Measurements from ENCODE around the gene PLA2G4D. TPM values are rescaled to one million over a fixed set of nuclear protein-coding genes. Genes with fewer than 3 reads are reported as not detected.

PLA2G4D gene
- total RNA-seq, 1 donor from 2014 or later = not detected

DNA sequence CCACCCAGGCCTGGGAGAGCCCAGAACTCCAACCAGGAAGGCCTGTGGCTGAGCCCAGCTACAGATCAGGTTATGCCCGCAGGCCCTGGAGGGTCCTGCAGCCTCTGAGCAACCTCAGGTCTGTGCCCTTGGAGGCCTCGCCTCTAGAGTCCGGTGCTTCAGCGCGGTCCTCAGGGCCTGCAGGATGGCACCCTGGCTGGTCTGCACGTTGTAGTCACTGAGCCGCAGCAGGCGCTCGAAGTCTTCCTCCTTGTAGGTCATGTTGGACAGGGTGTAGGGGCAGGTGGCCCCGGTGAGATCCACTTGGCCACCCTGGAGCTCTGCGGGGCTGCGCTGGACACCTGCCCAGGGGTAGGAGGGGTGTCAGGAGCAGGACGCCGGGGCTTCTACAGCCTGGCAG lies 25.8 kb downstream of the PLA2G4D start:
- H3K27me3 Mint-ChIP-seq (ENCODE audit: low read depth) = no peaks in the 10 kb centered on the region
- no peak overlapping the region for H3K4me3 Mint-ChIP-seq
- TF ChIP-seq, protein P1, sequence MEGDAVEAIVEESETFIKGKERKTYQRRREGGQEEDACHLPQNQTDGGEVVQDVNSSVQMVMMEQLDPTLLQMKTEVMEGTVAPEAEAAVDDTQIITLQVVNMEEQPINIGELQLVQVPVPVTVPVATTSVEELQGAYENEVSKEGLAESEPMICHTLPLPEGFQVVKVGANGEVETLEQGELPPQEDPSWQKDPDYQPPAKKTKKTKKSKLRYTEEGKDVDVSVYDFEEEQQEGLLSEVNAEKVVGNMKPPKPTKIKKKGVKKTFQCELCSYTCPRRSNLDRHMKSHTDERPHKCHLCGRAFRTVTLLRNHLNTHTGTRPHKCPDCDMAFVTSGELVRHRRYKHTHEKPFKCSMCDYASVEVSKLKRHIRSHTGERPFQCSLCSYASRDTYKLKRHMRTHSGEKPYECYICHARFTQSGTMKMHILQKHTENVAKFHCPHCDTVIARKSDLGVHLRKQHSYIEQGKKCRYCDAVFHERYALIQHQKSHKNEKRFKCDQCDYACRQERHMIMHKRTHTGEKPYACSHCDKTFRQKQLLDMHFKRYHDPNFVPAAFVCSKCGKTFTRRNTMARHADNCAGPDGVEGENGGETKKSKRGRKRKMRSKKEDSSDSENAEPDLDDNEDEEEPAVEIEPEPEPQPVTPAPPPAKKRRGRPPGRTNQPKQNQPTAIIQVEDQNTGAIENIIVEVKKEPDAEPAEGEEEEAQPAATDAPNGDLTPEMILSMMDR (conservative IDR thresholded peaks at IDR 0.05) = no peak

DNA sequence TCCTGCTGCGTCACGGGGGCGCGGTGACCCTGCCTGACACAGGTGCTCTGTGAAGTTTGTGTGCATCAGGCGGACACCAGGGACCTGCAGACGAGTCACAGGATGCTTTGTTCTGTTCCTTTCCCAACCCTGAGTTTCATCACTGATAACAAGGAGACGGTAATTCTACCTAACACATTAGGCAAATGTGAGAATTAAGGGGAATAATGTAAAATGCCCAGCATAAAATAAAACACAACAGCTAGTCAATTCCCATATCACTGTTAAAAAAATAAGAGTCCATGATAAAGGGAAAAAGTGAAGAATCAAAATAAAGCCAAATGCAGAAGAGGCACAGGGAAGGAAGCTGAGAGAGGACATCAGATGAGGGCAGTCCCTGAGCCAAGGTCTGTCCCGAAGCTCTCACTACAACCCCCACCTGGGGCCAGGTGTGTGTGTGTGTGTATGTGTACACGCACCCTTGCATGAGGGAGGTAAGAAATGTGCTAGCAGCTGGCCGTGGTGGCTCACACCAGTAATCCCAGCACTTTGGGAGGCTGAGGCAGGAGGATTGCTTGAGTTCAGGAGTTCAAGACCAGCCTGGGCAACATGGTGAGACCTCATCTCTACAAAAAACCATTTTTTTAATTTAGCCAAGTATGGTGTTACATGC lies 27.5 kb downstream of the PLA2G4D start:
- no peak for DNase-seq (ENCODE audit: low read depth, low spot score)
- Mint-ChIP-seq H3K4me1 (peaks cover 27% of the 10 kb centered on the region), H3K27me3 (ENCODE audit: low read depth) (no peaks in the 10 kb centered on the region), H3K27ac (ENCODE audit: unreplicated experiment) (no peak overlapping the region), H3K9me3 (no peaks in the 10 kb centered on the region), H3K36me3 (ENCODE audit: low read depth) (no peaks in the 10 kb centered on the region), H3K4me3 (no peak overlapping the region)
- TF ChIP-seq, protein P1 (conservative IDR thresholded peaks at IDR 0.05) = peak; percentile 6

More for the DNA sequence above, 25.8 kb downstream of the PLA2G4D start:
- Mint-ChIP-seq H3K27ac (ENCODE audit: unreplicated experiment) (no peak overlapping the region), H3K4me1 (peaks cover 27% of the 10 kb centered on the region), H3K36me3 (ENCODE audit: low read depth) (no peaks in the 10 kb centered on the region), H3K9me3 (no peaks in the 10 kb centered on the region)
- no peak for DNase-seq (ENCODE audit: low read depth, low spot score)

DNA sequence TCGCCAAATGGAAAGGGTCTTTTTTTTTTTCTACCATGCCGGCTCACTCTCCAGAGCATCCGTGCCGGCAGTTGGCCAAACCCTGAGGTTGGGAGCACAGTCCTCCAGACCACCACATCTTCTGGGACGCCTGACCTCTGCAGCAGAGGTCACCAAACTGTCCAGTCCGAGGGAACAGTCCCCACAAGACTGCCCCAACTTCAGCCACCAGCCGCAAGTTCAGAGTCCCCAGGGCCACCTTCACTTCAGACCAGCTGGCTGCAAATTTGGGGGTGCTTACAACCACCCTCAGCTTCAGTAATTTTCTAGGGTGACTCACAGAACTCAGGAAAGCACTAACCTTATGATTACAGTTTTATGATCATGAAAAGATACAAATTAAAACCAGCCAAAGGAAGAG lies 28.9 kb downstream of the PLA2G4D start:
- DNase-seq (ENCODE audit: low read depth, low spot score) = no peak
- TF ChIP-seq, protein P1 (conservative IDR thresholded peaks at IDR 0.05) = no peak
- no peaks in the 10 kb centered on the region for H3K36me3 Mint-ChIP-seq (ENCODE audit: low read depth)
- no peak overlapping the region for H3K4me3 Mint-ChIP-seq
- H3K9me3 Mint-ChIP-seq = no peaks in the 10 kb centered on the region
- peaks cover 27% of the 10 kb centered on the region for H3K4me1 Mint-ChIP-seq
- H3K27ac Mint-ChIP-seq (ENCODE audit: unreplicated experiment) = no peak overlapping the region
- no peaks in the 10 kb centered on the region for H3K27me3 Mint-ChIP-seq (ENCODE audit: low read depth)

DNA sequence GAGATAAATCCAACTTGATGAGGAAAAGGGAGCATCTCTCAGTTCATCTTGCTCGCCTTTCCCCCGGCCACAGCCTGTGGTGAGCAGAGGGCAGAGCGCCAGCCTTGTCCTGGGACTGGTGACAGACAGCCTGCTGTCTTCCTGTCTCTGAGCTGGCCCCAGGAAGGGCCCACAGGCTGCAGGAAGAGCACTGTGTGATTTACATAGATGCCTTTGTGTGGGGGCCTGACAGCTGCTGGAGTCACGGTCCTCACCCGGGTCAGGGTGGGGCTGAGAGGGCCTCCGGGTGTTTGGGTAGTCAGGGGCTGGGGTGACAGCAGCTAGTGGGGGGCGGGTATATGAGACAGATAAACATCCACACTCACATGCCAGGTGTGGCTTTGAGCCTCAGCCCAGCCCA lies 29.3 kb downstream of the PLA2G4D start:
- H3K36me3 Mint-ChIP-seq (ENCODE audit: low read depth) = no peaks in the 10 kb centered on the region
- no peak overlapping the region for H3K4me3 Mint-ChIP-seq
- DNase-seq (ENCODE audit: low read depth, low spot score) = peak; percentile 19
- H3K9me3 Mint-ChIP-seq = no peaks in the 10 kb centered on the region
- H3K27ac Mint-ChIP-seq (ENCODE audit: unreplicated experiment) = no peak overlapping the region
- TF ChIP-seq, protein P1 (conservative IDR thresholded peaks at IDR 0.05) = no peak
- H3K4me1 Mint-ChIP-seq = peaks cover 27% of the 10 kb centered on the region
- no peaks in the 10 kb centered on the region for H3K27me3 Mint-ChIP-seq (ENCODE audit: low read depth)

DNA sequence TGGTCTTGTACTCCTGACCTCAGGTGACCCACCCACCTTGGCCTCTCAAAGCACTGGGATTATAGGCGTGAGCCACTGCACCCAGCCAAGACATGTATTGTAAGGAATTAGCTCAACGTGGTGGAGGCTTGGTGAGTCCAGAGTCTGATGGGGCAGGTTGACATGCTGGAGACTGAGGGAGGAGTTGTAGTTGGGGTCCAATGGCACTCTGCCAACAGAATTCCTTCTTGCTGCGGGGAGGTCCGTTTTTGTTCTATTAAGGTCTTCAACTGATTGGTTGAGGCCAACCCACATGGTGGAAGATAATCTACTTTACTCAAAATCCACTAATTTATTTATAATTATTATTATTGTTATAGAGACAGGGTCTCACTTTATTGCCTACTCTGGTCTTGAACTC lies 30.1 kb downstream of the PLA2G4D start:
- Mint-ChIP-seq H3K27me3 (ENCODE audit: low read depth) (peaks cover 4% of the 10 kb centered on the region), H3K9me3 (no peaks in the 10 kb centered on the region), H3K4me3 (no peak overlapping the region), H3K36me3 (ENCODE audit: low read depth) (no peaks in the 10 kb centered on the region), H3K27ac (ENCODE audit: unreplicated experiment) (no peak overlapping the region), H3K4me1 (peaks cover 27% of the 10 kb centered on the region)
- TF ChIP-seq, protein P1 (conservative IDR thresholded peaks at IDR 0.05) = no peak
- no peak for DNase-seq (ENCODE audit: low read depth, low spot score)

Data from neural crest cell (in vitro differentiated cells).